A549 treated with CpdA at 1 μM for 4 hours (cell line): ENCODE data around the gene SLC25A17. TPM values are rescaled to one million over a fixed set of nuclear protein-coding genes. Genes with fewer than 3 reads are reported as not detected.

Source experiments
- total RNA-seq: library from RNA; stranded (reverse); fragments of 200-300 nt; extraction: Qiagen RNA extraction; gene quantifications from 5 replicates; pipeline ENCODE4 v1.2.3, GENCODE V29; 2022; ENCODE audit warnings: low read depth

Gene SLC25A17
- total RNA-seq = 22.2 to 25.0 TPM (median 23.0 TPM) in 5 replicates

GRCh38 chr22:40818747-40819598, at the start of gene SLC25A17:
TSS of gene SLC25A17 (minus strand) at chr22:40819346. CDS start at chr22:40819248, 98 bp downstream.

GRCh38 chr22:40862013-40862412, 42.9 kb upstream of the SLC25A17 start, which contains the start of gene DNAJB7:
TSS of gene DNAJB7 (minus strand) at chr22:40862113. CDS start at chr22:40861994, 119 bp downstream.

GRCh38 chr22:40856513-40857308, 37.6 kb upstream of the SLC25A17 start, which contains the start of the genes ST13 and XPNPEP3:
TSS of gene ST13 (minus strand) at chr22:40856639. CDS start at chr22:40856540, 99 bp downstream.
TSS of gene XPNPEP3 (plus strand) at chr22:40857148. CDS start at chr22:40857182, 34 bp downstream.

Other genes with a start within 250 kb of the SLC25A17 start
- gene MRTFA, start 182.6 kb downstream of the SLC25A17 start, total RNA-seq = 36.3 to 44.4 TPM (median 39.0 TPM) in 5 replicates
- not detected in 5 replicates for gene MCHR1, start 139.9 kb downstream of the SLC25A17 start, total RNA-seq
- gene ST13, start 37.3 kb upstream of the SLC25A17 start, total RNA-seq = 158 to 177 TPM (median 163 TPM) in 5 replicates
- gene XPNPEP3, start 37.8 kb upstream of the SLC25A17 start, total RNA-seq = 7.0 to 10.0 TPM (median 8.3 TPM) in 5 replicates
- gene DNAJB7, start 42.8 kb upstream of the SLC25A17 start, total RNA-seq = not detected in 5 replicates
- 50.5 to 55.1 TPM (median 54.3 TPM) in 5 replicates for gene RBX1, start 132.0 kb upstream of the SLC25A17 start, total RNA-seq